SIG-M5 treated with dmso at 0.1 percent for 504 hours (cell line): ENCODE data around the gene INSR.

Experiments used
- DNase-seq: peaks from one replicate; lab custom pipeline; 2025; ENCODE audit not compliant: unreplicated experiment; lab: John Stamatoyannopoulos, UW

INSR gene

GRCh38 chr19:7297742-7298141 lies 3.5 kb upstream of the INSR start:
- no peak for DNase-seq

DNA sequence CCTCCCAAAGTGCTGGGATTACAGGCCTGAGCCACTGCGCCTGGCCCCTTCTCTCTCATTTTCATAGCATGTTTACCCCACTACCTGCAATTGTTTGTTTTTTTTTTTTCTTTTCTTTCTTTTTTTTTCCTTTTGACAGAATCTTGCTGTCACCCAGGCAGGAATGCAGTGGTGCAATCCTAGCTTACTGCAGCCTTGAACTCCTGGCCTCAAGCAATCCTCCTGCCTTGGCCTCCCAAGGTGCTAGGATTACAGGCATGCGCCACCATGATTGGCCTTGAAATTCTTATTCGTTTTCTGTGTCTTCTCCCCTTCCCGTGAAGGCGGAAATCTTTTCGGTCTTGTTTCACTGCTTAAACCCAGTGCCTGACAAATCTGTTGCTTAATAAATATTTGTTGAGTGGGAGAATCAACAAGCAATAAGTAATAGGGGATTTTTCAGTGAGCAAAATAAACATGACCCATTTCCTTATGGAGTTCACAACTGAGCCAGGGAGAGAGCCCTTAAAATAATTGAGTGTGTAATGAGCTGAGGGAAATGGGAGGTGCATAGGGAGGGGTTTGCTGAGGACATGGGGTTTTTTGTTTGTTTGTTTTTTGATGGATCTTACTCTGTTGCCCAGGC lies 1.8 kb upstream of the INSR start:
- no peak for DNase-seq

- peak; percentile 60 for DNase-seq
Observed at GRCh38 chr19:7294558-7295212, 471 bp upstream of the INSR start.

- DNase-seq, result no peak
Observed at GRCh38 chr19:7292950-7293761, 1.1 kb downstream of the INSR start.

DNA sequence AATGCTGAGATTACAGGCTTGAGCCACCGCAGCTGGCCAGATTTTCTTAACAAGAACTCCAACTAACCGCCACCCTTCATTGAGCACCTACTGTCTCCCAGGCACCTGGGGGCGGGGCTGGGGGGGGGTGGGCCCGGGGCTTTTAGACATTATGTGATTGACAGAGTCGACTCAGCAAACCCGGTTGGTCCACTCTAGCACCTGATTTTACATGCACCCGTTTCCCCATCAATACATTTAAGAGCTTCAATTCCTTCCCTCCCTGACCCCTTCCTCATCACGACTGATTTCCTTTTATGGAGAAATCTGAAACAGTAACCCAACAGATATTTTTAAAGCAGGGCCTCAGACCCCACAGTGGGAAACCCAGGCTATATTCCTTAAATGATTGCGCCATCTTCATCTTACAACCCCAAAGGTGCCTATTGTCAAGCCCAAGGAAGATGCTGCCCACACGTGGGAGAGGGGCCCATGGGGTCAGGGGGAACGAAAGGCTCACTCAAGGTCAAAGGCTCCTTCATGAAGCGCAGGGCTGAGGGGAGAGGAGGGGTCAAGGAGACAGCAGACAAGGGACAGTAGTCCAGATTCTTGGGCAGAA lies 1.8 kb downstream of the INSR start:
- peak; percentile 47 for DNase-seq

GRCh38 chr19:7288977-7289376 lies 5.2 kb downstream of the INSR start:
- no peak for DNase-seq

GRCh38 chr19:7288131-7288530 lies 6.1 kb downstream of the INSR start:
- no peak for DNase-seq

DNA sequence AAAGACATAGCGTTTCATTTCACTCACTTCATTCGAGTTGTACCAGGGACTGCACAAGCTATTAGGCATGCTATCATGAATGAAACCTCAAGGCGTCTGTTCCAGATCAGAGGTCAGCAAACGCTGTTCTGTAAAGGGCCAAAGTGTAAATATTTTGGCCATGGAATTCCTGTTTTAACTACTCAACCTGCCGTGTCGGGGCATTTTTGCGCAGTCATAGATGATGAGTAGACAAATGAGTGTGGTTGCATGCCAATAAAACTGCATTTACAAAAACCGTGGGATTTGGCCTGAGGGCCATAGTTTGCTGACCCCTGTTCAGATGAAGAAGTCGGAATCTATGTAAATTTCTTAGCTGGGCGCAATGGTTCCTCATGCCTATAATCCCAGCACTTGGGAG lies 6.5 kb downstream of the INSR start:
- DNase-seq, result no peak

DNA sequence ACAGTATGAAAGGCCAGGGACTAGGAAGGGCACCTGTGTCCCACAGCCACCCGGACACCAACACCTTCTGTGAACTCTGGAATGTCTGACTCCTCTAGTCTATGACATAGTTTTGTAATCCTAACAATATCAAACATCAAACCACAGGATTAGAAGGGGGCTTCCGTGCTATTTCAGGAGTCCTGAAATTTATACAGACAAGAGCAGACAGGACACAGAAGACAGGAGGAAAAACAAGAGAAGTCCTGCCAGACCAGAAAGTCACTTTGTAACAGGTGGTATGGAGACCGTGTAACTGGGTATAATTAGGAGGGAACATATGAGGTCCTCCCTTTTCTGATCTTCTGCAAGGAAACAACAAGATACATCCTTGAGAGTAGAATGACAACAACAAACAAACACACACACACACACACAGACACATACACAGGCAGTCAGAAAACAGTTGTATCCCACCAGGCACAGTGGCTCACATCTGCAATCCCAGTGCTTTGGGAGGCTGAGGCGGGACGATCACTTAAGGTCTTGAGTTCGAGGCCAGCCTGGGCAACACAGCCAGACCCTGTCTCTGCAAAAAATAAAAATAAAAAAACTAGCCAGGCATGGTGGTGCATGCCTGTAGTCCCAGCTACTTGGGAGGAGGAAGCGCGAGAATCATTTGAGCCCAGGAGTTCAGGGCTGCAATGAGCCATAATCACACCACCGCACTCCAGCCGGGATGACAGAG lies 13.1 kb downstream of the INSR start:
- DNase-seq, result no peak

GRCh38 chr19:7272856-7273578 lies 21.2 kb downstream of the INSR start:
- peak; percentile 95 for DNase-seq

DNA sequence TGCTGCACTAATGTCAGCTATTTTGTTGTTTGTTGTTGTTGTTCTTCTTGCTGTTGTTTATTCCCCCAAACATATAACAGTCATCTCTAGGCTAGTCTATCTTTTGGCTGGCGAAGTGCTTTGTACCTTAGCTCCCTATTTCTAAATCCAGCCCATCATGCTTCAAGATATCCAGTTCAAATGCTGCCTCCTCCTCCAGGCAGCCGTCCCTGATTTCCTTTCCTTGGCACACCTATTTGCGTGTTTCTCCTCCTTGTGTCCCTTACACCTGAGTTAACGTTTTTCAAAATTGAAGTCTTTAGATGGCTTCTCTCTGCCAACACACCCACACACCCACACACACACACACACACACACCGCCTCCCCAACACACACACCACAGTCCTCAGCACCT lies 25.5 kb downstream of the INSR start:
- no peak for DNase-seq

DNA sequence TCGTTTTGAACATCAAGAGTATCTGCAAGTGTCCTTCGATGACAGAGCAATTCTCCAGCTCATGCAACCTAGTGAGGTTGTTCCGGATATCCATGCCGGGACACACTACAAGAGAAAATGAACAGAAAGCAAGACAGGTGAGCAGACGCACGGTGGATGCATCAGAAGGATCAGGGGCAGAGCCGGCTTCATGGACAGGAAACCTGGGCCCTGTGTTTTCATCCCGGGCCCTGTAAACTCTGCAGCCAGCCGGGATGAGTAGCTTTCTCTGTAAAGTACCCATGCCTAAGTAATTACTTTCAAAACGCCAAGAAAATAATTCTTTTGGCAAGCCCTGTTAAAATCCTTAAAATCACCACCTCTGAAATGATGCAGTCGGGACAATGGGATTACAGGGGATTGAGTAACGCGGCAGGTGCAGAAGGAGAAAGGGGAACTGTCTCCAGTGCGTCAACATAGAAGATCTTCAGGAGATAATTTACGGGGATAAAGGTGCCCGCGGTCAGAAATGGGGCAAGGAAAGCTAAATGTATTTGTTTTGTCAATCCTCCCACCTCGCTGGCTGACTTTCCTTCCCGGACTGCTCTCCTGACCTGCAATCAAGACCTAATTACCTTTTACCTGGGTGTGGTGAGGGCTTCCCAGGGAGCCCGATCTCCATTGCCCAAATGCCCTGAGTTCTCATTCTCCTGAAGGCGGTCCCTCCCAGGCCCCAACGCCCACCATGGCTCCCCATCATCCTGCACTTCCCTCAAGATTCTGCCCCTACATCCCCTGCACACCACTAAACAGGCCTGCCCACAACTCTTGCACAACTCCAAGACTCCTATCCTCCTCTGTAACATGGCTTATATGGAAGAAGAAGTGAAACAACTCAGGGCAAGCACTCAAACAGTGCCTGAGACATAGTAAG lies 26.2 kb downstream of the INSR start:
- peak; percentile 96 for DNase-seq

GRCh38 chr19:7266832-7267231 lies 27.4 kb downstream of the INSR start:
- no peak for DNase-seq

GRCh38 chr19:7265963-7266362 lies 28.3 kb downstream of the INSR start:
- DNase-seq, result no peak

- no peak for DNase-seq
Observed at GRCh38 chr19:7264858-7265257, 29.4 kb downstream of the INSR start.

DNA sequence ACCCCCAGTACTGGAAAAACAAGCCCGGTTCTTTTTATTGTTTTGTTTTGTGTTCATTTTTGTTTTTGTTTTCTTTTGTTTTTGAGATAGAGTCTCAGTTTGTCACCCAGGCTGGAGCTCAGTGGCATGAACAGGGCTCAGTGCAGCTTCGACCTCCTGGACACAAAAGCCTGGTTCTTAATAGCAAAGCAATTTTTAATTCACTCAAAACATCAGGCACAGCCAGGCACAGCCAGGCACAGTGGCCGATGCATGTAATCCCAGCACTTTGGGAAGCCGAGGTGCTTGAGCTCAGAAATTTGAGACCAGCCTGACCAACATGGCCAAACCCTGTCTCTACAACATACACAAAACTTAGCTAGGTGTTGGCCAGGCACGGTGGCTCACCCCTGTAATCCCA lies 30.7 kb downstream of the INSR start:
- DNase-seq, result no peak

- DNase-seq, result no peak
Observed at GRCh38 chr19:7263066-7263465, 31.1 kb downstream of the INSR start.

GRCh38 chr19:7262470-7262869 lies 31.7 kb downstream of the INSR start:
- DNase-seq, result no peak

DNA sequence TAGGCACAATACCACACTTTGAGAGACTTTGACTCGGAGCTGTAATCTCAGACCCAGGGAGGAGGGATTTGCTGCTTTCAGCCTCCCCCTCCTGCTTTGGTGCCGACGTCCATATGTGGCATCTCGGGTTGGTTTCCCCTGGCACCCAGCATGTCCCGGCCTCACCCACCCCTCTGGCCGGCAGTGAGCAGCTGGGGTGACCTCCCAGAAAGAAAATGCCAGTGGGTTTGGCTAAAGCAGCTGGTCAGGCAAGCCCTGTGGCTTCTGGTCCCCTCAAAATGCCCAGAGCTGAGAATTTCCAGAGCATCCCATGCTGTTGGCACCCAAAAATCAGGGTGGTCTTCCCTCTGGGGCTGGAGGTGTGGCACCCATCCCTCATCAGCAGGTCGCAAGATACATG lies 34.1 kb downstream of the INSR start:
- DNase-seq, result no peak
